ENCODE data around the gene SH2B3. TPM values are rescaled to one million over a fixed set of nuclear protein-coding genes. Genes with fewer than 3 reads are reported as not detected.

SH2B3 gene
- polyA plus RNA-seq, 1 experiment, result 21.6 TPM

DNA sequence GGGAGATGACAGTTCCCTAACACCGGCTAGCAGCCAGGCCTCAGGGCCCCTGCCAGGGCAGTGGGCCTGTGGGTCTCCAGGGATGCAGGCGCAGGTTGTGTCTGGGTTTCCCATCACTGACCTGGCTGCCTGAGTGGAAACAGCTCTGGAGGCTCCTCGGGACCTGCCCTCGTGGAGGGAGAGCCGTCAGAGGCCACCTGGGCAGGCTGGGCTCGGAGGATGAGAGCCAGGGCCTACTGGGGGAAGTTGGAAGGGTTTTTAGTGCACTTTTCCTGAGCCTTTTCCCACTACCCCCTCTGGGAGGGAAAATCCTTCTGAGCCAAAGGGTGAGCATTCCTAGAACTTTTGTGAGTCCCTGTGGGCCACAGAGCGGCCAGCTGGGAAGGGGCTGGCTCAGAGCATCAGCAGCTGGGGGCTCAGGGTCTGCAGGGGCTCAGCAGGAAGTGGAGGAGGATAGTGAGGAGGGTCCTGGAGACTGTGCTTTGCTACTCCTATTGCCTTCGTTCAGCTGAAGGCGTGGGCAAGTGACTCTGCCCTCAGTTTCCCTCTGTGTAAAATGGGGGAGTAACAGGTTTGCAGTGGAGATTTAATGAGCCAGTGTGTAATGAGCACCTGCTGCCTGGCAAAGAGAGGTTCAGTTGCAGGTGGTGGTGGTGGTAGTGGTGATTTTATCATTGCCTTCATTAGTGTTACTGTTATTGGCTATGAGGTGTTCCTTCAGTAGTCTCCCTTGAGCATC is 1.8 kb downstream of the SH2B3 start:
- Histone ChIP-seq H3K4me3 (ENCODE audit: low read depth, low read length) (peak overlapping the region; percentile 91), H3K27ac (ENCODE audit: low read depth, low read length) (peak overlapping the region; percentile 52), H3K27me3 (ENCODE audit: control insufficient read depth, insufficient read depth, low read length) (no peaks in the 10 kb centered on the region), H3K9me3 (ENCODE audit: control insufficient read depth, insufficient read depth, low read length) (peaks cover 4% of the 10 kb centered on the region; the same call in 1 of the 2 replicates)
- no peak for DNase-seq (ENCODE audit: low read depth, low spot score)
- TF ChIP-seq CTCF (IDR thresholded peaks at IDR 0.05; ENCODE audit: low read depth, low read length), result no peak
- ChIA-PET CTCF (interaction anchor here (1.7 to 2.5 kb wide), 2 partner anchors 11 to 44 kb away, joined by 8 to 20 read pairs; no protein-coding TSS in a partner anchor), POLR2A (interaction anchor here (0.5 kb wide), 1 partner anchor 266 kb away, joined by 5 read pairs; no protein-coding TSS in a partner anchor)

DNA sequence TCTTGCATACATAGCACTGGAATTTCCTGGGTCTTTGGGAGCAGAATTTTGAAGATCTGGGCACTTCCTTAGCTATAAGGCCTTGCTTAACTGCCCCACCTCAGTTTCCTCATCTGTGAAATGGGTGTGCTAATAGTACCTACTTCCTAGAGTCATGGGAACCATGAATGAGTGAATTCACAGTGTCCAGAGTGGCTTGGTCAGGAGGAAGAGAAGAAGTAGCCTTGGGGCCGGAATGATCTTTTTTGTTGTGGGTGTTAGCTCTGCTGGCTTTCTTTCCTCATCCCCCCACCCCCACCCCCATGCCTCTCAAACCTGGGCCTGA is 2.4 kb downstream of the SH2B3 start:
- H3K9me3 ChIP-seq (ENCODE audit: control insufficient read depth, insufficient read depth, low read length), result peaks cover 4% of the 10 kb centered on the region; the same call in 1 of the 2 replicates
- H3K27ac ChIP-seq (ENCODE audit: low read depth, low read length), result no peak overlapping the region
- CTCF ChIA-PET, result interaction anchor here (0.8 to 2.5 kb wide), 3 partner anchors 11 to 160 kb away, joined by 4 to 20 read pairs (median 8); no protein-coding TSS in a partner anchor
- no peak for TF ChIP-seq CTCF (IDR thresholded peaks at IDR 0.05; ENCODE audit: low read depth, low read length)
- peak overlapping the region; percentile 91 for H3K4me3 ChIP-seq (ENCODE audit: low read depth, low read length)
- H3K27me3 ChIP-seq (ENCODE audit: control insufficient read depth, insufficient read depth, low read length), result no peaks in the 10 kb centered on the region
- DNase-seq (ENCODE audit: low read depth, low spot score), result no peak
- POLR2A ChIA-PET, result no interaction called here

DNA sequence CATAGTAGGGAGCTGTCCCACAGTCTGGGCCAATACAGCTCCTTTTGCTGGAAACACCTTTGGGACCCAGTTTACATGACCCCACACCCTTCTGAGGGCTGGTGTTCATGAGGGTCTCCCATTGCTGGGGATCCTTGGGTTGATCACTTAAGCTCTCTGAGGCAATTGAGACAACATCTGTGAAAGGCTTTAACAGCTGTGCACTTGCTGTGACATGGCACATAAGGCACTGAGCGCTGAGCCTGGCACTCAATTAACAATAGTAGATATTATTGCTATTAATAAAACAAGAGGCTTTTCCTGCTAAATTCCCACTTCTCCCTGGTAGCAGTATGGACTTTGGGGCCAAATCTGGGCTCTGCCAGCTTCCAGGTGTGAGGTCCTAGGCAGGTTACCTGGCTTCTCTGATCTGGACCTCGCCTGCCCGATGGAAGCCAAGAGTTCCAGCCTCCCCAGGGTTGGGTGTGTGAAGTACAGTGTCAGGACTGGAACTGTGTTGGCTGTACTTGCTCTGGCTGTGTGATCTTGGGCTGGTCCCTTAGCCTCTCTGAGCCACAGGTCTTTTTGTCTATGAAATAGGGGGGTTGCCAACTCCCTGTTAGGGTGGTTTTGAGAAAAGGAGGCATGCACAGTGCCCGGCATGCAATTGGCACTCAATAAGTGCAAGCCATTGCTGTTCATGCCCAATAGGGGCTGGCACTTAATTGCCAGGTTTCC is 3.1 kb downstream of the SH2B3 start:
- POLR2A ChIA-PET, result no interaction called here
- Histone ChIP-seq H3K4me3 (ENCODE audit: low read depth, low read length) (peak overlapping the region; percentile 91), H3K27ac (ENCODE audit: low read depth, low read length) (peak overlapping the region; percentile 68), H3K27me3 (ENCODE audit: control insufficient read depth, insufficient read depth, low read length) (no peaks in the 10 kb centered on the region), H3K9me3 (ENCODE audit: control insufficient read depth, insufficient read depth, low read length) (peaks cover 4% of the 10 kb centered on the region; the same call in 1 of the 2 replicates)
- no peak for TF ChIP-seq CTCF (IDR thresholded peaks at IDR 0.05; ENCODE audit: low read depth, low read length)
- CTCF ChIA-PET, result interaction anchor here (0.8 to 2.5 kb wide), 3 partner anchors 12 to 159 kb away, joined by 4 to 20 read pairs (median 8); no protein-coding TSS in a partner anchor
- no peak for DNase-seq (ENCODE audit: low read depth, low spot score)

DNA sequence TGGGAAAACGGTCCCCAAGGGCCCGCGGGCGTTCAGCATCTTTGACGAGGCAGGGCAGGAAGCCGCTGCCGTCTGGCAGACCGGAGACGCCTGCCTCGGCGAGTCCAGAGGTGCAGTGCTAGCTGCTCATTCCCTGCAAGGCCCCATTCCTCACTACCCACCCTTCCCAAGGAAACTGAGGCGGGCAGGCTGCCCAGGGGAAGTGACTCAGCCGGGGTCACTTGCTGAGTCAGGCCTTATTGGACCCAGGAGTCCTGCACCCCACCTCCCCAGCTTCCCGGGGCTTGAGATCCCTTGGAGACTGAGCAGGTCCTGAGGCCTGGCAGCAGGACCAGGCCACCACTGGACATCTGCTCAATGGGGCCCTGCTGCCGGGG is 3.7 kb downstream of the SH2B3 start:
- CTCF ChIA-PET, result interaction anchor here (1.0 to 2.5 kb wide), 2 partner anchors 13 to 42 kb away, joined by 5 to 20 read pairs; no protein-coding TSS in a partner anchor
- DNase-seq (ENCODE audit: low read depth, low spot score), result no peak

More for the DNA sequence above, 3.7 kb downstream of the SH2B3 start:
- no peaks in the 10 kb centered on the region for H3K27me3 ChIP-seq (ENCODE audit: control insufficient read depth, insufficient read depth, low read length)
- peak overlapping the region; percentile 68 for H3K27ac ChIP-seq (ENCODE audit: low read depth, low read length)
- no peak for TF ChIP-seq CTCF (IDR thresholded peaks at IDR 0.05; ENCODE audit: low read depth, low read length)
- H3K9me3 ChIP-seq (ENCODE audit: control insufficient read depth, insufficient read depth, low read length), result peaks cover 4% of the 10 kb centered on the region; the same call in 1 of the 2 replicates
- POLR2A ChIA-PET, result interaction anchor here (0.6 kb wide), 1 partner anchor 150 kb away, joined by 5 read pairs; no protein-coding TSS in a partner anchor
- peak overlapping the region; percentile 39 for H3K4me3 ChIP-seq (ENCODE audit: low read depth, low read length)

All from AG04450 (cell line).